M059J (cell line): Measurements from ENCODE around the gene GPR137B. TPM values are rescaled to one million over a fixed set of nuclear protein-coding genes. Genes with fewer than 3 reads are reported as not detected.

Source experiments
- DNase-seq: peaks from one replicate; pipeline ENCODE4 v3.0.0-alpha.2; 2012; ENCODE audit warnings: low read depth
- total RNA-seq: library from RNA; depleted of rRNA; stranded (reverse); fragments of >200 nt; shearing (Covaris generic); gene quantifications from 2 replicates; pipeline ENCODE4 v1.2.3, GENCODE V29; 2014; rRNA removed

GPR137B gene
- total RNA-seq, 1 experiment from 2014 or later: 10.2 TPM

DNA sequence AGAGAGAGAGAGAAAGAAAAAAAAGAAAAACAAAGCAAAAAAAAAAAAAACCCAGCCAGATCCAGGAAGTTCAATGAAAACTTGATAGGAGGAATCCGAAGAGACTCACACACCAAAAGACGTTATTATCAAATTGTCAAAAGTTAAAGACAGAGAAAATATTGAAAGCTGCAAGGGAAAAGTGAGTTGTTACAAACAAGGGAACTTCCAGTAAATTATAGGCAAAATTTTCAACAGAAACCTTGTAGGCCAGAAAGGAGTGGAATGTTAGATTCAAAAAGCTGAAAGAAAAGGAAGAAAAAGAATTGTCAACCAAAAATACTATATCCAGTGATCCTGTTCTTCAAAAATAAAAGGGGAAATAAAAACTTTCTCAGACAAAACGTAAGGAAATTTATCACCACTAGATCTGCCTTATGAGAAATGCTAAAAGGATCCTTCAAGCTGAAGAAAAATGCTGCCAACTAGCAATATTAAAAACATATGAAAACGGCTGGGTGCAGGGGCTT lies 115.8 kb downstream of the GPR137B start:
- DNase-seq: no peak

Other genes with a start within 250 kb of the GPR137B start
- gene NID1, start 77.4 kb upstream of the GPR137B start, total RNA-seq: 33.1 and 60.4 TPM in 2 replicates
- 1.1 and 2.5 TPM in 2 replicates for gene ERO1B, start 139.4 kb downstream of the GPR137B start, total RNA-seq